GM19438 (cell line): ENCODE measurements around the gene CALHM2.
"Not testable (repeated sequence)": the region's sequence is repeated elsewhere in the genome, so short reads cannot be mapped to it uniquely, and the experiment has no call there.

Experiments
- ATAC-seq: cut with Tn5 transposase; IDR thresholded peaks from one replicate; pipeline ENCODE4 v1.9.1; 2021; ENCODE audit warnings: low read depth; ENCODE audit not compliant: unreplicated experiment

Gene CALHM2

DNA sequence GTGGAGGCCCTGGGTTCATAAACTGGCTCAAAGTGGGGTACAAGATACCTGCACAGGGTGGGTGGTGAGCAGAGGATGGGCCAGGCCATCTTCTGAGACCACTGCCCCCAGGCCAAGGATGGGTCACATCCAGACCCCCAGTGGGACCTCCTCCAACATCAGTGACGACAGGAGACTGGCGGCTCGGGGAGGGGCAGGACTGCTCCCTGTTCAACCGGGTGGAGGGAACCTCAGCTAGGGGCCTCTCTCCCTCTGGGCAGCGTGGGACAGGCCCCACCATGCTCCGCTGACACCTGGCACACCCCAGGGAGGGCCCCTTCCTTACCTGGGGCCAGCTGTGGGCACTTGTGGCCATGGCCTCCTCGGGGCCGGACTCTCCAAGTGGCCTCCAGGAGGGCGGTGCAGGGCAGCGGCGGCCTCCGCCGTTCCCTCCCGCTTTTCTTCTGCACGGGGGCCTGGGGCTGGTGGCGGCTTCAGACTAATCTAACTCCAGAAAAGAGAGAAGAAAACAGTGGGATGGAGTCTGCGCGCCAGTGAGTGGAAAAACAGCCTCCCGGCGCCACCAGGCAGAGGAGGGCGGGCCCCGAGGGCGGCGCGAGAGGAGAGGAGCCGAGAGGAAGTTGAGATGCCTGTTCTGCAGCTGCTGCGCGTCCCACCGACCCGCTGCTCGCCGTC is at the start of gene CALHM2:
Gene CALHM2 (minus strand): TSS at position 540 of the 675 bp plus-strand sequence. CDS start 2,429 bp downstream, outside the sequence.
- ATAC-seq = peak; percentile 64

DNA sequence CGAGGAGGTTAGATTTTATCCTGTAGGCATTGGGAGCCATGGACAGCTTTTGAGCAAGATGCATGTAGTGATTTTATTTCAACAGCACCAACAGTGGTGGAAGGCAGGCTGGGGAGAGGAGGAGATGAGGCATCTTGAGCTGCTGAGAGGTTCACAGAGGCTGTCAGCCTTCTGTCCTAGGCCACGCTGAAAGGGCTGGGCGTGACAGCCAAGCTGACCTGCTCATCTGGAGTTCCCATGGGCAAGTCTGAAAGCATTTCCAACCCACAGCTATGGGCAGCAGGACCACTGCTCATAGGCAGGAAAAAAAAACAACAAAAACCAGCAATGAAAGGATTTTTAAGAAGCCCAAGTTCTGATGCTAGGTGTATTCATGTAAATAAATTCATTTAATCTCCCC is 49.0 kb upstream of the CALHM2 start:
- no peak for ATAC-seq

DNA sequence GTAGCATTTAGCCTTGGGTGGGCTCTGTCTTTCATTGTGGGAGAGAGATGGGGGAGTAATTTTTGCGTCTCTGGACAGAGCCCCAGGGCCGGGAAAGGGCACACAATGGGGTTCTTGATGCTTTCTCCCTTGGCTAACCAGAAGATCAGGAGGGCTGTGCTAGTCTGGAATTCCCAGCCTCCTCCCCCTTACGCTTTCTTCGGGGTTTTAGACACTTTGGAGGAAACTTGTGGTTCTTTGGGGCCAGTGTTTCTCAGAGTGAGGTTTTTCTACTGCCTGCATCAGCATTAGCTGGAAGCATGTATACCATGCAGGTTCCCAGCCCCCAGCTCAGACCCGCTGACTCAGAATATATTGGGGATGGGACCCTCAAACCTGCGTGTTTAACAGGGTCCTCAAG is 48.3 kb upstream of the CALHM2 start:
- no peak for ATAC-seq

GRCh38 chr10:103499881-103500280 is 47.7 kb upstream of the CALHM2 start:
- ATAC-seq = no peak

DNA sequence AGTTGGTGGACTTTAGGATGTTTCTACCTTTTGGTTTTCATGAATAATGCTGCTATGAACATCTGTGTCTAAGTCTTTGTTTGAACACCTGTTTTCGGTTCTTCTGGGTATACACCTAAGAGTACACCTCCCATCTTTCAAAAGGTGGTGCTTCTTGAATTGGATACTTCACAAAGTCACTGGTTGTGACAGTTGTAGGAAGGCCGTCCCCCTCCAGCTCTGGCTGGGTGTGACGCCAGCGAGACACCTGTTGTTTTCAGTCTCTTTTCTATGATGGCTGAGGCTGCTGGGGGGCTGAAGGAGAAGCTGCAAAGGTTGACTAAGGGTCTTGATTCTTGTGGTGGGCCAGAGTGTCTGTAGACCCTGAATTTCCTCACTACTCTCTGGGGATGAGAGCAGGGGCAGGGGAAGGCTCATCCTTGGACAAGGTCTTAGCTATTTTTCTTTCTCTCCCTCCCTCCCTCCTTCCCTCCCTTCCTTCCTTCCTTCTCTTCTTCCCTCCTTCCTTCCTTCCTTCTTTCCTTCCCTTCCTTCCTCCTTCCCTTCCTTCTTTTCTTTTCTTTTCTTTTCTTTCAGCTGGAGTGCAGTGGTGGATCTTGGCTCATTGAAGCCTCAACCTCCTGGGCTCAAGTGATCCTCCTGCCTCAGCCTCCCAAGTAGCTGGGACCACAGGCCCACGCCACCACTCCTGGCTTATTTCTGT is 46.9 kb upstream of the CALHM2 start:
- ATAC-seq = no peak

GRCh38 chr10:103497161-103497915 is 45.2 kb upstream of the CALHM2 start:
- no peak for ATAC-seq

- no peak for ATAC-seq
Measured at GRCh38 chr10:103495321-103495720, 43.2 kb upstream of the CALHM2 start.

DNA sequence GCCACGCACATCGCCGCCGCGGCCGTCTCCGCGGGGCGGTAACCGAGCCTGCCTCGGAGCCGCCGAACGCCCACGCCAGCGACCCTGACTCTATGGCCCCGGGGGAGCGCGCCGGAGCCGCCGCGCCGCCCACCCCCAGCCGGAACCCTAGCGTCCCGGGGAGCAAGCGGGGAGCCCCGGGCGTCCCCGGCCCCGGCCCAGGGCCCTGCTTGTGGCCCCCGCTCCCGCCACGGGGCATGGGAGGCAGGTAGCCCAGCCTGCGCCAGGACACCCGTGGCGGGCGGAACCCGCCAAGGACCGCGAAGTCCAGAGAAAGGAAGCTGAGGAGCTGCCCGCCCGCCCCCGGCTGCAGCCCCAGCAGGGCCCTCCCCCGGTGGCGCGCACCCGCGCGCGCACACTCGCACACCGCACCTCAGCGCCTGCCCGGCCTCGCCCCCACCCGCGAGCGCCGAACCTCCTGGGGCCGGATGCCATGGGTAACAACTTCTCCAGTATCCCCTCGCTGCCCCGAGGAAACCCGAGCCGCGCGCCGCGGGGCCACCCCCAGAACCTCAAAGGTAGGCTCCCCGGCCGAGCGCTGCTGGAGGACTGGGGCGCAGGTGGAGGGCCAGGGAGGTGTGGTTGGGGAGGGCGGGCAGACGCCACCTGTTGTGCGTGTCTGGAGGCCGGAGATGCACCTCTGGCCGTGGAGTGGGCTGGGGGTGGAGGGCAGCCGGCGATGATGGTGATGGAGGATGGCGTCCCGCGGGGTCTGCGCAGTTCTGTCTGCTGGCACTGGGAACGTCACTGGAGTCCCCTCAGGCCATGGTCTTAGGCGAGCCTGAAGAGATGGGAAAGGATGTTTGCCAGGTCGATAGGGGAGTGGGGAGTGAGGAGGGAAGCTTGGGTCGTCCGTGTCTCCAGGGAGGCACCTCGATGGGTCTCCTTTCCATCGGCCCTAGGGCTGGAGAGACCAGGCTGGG is 42.0 kb upstream of the CALHM2 start:
- ATAC-seq = no peak

DNA sequence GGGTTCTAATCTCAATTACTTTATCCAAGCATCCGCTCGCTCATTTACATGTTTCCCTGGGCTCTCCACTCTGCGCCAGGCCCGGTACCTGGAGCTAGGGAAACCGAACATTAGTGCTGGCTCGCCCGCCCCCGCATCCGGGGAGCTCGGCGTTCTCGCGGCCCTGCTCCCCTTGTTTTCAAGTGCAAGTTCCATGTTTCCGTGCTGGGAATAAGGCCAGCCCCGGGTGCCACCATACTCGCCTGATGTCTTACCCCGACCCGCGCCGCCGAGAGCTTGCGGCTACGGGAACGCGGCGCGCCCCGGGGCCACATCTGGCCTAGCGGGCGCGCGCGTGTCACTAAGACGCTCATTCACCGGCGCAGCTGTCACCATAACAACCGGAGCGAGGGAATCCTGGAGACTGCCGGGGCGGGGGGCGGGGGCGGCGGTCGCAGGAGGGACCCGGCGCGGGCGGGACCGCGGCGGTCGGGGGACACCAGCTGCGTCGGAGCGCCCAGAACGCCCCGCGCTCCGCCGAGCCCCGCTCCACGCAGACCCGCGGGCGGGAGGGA is 41.3 kb upstream of the CALHM2 start, which contains the start of gene NEURL1:
Gene NEURL1 (plus strand): TSS at position 344 of the 554 bp plus-strand sequence. CDS start 683 bp downstream, outside the sequence.
- no peak for ATAC-seq

GRCh38 chr10:103492655-103493261 is 40.6 kb upstream of the CALHM2 start:
- no peak for ATAC-seq

GRCh38 chr10:103491729-103492364 is 39.7 kb upstream of the CALHM2 start:
- ATAC-seq = no peak

- no peak for ATAC-seq
Measured at GRCh38 chr10:103490986-103491314, 38.8 kb upstream of the CALHM2 start.

DNA sequence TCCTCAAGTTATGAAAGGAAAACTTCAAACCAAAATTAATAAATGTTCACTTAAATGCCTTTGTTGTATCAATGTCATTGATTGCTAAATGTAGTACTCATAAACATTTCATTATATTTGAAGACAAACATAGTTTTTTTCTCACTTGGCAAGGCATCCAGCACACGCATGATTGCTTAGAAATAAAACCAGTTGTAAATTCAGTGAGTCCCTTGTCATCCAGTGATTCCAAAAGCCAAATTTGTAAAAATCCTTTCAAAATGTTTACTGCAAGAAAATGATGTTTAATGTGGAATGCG is 35.2 kb upstream of the CALHM2 start:
- no peak for ATAC-seq

DNA sequence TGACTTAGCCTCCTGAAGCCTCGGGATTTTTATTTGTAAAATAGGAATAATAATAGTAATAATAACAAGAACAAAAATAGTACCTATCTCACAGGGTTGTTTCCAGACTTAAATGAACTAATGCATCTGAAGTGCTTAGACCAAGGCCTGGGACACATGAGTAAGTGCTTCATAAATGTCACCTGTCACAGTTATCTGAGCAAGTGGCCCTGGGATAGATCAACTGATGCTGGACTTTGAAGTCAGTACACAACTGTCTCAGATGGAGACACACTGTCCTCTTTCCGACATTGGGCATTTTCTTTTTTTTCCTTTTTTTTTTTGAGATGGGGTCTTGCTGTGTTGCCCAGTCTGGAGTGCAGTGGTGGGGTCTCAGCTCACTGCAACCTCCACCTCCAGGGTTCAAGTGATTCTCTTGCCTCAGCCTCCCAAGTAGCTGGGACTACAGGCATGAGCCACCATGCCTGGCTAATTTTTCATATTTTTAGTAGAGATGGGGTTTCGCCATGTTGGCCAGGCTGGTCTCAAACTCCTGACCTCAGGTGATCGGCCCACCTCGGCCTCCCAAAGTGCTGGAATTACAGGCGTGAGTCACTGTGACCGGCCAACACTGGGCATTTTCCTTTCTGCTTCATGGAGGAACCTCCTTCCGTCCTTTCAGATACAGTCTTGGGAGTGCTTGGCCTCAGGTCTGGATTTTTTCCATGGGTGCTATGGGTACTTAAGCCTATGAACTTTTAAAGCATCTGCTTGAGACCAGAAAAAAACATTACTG is 34.7 kb upstream of the CALHM2 start:
- not testable (repeated sequence) for ATAC-seq

DNA sequence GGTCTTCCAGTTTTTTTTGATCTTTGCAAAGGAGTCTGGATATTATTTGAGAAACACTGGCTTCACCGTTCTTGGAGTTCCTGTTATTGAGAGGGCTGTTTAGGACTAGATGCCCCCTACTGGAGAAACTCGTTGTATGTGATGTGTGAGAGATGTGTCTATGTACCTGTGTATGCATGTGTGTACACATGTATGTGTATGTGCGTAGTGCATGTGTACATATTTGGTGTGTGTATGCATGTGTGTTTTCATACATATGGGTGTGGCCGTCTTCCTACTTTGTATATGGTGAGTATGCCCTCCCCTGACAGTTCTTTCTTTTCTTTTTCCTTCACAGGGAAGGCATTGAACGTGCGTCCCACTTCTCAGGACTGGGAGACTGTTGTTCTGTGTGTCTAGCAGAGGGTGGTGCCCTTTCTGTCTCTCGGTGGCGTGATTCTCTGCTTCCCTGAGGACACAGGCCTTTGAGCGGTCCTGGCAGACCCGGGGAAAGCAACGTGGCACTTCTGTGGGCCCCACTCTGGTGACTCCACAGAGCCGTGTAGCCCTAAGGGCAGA is 29.9 kb upstream of the CALHM2 start:
- ATAC-seq = no peak

DNA sequence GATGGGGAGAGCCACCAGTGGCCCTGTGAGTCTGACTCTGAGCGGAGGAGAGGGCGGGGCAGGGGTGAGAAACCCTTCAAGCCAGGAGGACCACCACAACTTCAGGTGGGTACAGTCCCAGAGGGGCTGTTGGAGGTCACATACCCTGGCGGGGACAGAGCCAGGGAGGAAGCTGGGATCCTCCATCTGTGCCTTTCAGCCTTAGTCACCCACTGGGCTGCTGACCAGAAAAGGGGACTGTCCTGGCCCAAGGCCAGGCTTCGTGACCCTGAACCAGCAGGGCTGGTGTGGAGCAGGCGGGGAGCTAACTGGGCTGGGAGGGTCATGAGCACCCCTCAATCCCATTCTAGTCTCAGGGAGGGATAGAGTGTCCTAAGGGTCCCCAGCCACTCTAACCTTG is 28.4 kb upstream of the CALHM2 start:
- no peak for ATAC-seq

DNA sequence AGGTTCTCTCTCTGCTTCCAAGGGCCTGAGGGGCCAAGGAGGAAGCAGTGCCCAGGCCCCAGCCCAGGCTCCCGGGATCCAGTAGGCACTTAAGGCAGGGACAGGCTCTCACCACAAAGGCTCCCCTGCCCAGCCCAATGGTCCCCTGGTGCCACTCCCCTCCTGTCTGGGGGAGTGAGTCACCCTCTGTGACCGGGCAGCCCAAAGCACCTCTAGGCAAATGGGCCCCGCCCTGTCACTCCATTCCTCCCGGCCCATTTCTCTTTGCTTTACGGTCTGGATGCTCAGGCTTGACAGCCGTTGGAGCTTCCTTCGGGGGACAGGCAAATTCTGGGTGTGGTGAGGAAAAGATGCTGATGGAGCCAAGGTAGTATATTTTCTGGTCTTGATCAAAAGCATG is 27.0 kb upstream of the CALHM2 start, which contains the start of gene CALHM3:
Gene CALHM3 (minus strand): TSS at position 106 of the 400 bp plus-strand sequence. CDS start 208 bp downstream, outside the sequence.
- no peak for ATAC-seq

DNA sequence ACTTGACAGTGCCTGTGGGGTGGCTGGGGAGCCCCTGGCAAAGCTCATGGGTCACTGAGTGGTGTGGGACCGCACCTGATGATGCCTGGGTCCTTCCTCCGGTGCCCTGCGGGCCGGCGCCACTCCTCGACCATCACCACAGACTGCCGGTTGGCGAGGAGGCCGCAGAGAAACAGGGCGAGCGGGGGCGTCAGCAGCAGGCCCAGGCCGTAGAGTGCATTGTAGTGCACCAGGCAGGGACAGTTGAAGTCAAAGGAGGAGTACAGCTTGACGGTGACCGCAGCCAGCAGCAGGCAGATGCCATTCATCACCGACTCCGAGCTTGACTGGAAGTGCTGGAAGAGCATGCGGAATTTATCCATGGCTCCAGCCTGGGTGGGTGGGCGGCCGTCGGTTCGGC is 26.5 kb upstream of the CALHM2 start:
- no peak for ATAC-seq
